ENCODE results near the gene MAPK6. TPM values are rescaled to one million over a fixed set of nuclear protein-coding genes. Genes with fewer than 3 reads are reported as not detected.

MAPK6 gene
- total RNA-seq, 5 donors from 2014 or later (not counting 1 experiment from before 2014, with no cell fraction given), result 15.1 to 35.1 (median 19.8) TPM

DNA sequence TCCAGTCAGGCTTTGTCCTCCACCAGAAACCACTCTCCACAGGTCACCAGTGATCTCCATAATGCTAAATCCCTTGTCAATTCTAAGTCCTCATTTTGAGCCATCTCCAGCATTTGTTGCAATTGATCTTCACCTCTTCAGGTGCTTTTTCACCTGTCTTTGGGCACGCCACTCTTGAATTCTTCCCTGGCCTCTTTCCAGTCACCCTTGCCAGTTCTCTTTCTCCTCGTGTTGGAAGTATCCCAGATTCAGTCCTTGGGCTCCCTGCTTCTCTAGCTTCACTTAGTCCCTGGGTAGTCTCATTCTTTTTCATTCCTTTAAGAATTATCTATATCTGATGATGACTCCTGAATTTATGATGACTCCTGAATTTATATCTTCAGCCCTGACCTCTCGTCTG is 37.5 kb downstream of the MAPK6 start:
- Mint-ChIP-seq H3K9me3 (no peaks in the 10 kb centered on the region), H3K36me3 (peaks cover 31% of the 10 kb centered on the region), H3K4me1 (no peaks in the 10 kb centered on the region), H3K27ac (no peak overlapping the region), H3K4me3 (no peak overlapping the region), H3K27me3 (no peaks in the 10 kb centered on the region)
- ChIA-PET CTCF (no interaction called here), POLR2A (no interaction called here)
- WGBS (ENCODE audit: insufficient coverage), result 100% methylated on average over 2 of the region's 3 CpGs
- H3K4me3 ChIP-seq (ENCODE audit: control insufficient read depth in 1 of 2, extremely low read depth in 1 of 2, low read length in 1 of 2), result no peak overlapping the region
- no peaks in the 10 kb centered on the region for H3K27me3 ChIP-seq (replicated peaks in 1 of 2; ENCODE audit: control insufficient read depth in 2 of 2, extremely low read depth in 1 of 2, insufficient read depth in 2 of 2, low read length in 1 of 2)
- peaks cover 0 to 57% of the 10 kb centered on the region in 2 donors for H3K36me3 ChIP-seq (ENCODE audit: control insufficient read depth in 2 of 2, extremely low read depth in 1 of 2, insufficient read depth in 1 of 2, low read length in 1 of 2)
- H3K4me1 ChIP-seq (ENCODE audit: control insufficient read depth in 1 of 2, extremely low read depth in 1 of 2, insufficient read depth in 2 of 2, low read length in 2 of 2), result no peaks in the 10 kb centered on the region
- no peak for DNase-seq
- no peak overlapping the region for H3K27ac ChIP-seq (ENCODE audit: low read length)
- no peaks in the 10 kb centered on the region for H3K9me3 ChIP-seq
- ATAC-seq (replicated peaks in 1 of 4), result no peak

DNA sequence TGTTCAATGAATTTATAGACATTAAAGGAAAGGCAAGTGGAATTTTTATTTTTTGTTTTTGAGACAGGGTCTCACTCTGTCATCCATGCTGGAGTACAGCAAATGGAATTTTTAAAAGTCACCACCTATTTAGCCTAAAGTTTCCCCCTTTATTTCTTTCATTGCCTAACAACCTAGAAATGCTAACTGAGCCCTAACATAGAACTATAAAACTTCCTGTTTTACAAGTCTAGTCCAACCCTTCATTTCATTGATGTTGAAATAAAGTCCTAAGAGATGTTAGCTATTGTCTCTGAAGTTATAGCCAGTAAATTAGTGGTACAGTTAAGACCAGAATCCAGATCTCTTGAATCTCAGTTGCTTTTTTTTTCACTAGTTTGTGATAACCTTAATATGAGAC is 39.0 kb downstream of the MAPK6 start:
- ChIA-PET POLR2A (interaction anchor here in 1 of 2 donors (0.5 to 0.6 kb wide), 2 partner anchors 9 to 61 kb away, joined by 9 to 12 read pairs; no protein-coding TSS in a partner anchor), CTCF (no interaction called here)
- no peak overlapping the region for H3K27ac ChIP-seq (ENCODE audit: low read length)
- H3K27me3 ChIP-seq (replicated peaks in 1 of 2; ENCODE audit: control insufficient read depth in 2 of 2, extremely low read depth in 1 of 2, insufficient read depth in 2 of 2, low read length in 1 of 2), result no peaks in the 10 kb centered on the region
- no peaks in the 10 kb centered on the region for H3K27me3 Mint-ChIP-seq
- H3K9me3 Mint-ChIP-seq, result no peaks in the 10 kb centered on the region
- no peak overlapping the region for H3K27ac Mint-ChIP-seq
- H3K4me3 ChIP-seq (ENCODE audit: control insufficient read depth in 1 of 2, extremely low read depth in 1 of 2, low read length in 1 of 2), result no peak overlapping the region
- no peaks in the 10 kb centered on the region for H3K4me1 Mint-ChIP-seq
- no peak overlapping the region for H3K4me3 Mint-ChIP-seq
- peaks cover 26% of the 10 kb centered on the region for H3K36me3 Mint-ChIP-seq
- no peaks in the 10 kb centered on the region for H3K9me3 ChIP-seq
- DNase-seq (no peak), ATAC-seq (replicated peaks in 1 of 4) (no peak)
- no peaks in the 10 kb centered on the region for H3K4me1 ChIP-seq (ENCODE audit: control insufficient read depth in 1 of 2, extremely low read depth in 1 of 2, insufficient read depth in 2 of 2, low read length in 2 of 2)
- H3K36me3 ChIP-seq (ENCODE audit: control insufficient read depth in 2 of 2, extremely low read depth in 1 of 2, insufficient read depth in 1 of 2, low read length in 1 of 2), result peaks cover 0 to 55% of the 10 kb centered on the region in 2 donors

DNA sequence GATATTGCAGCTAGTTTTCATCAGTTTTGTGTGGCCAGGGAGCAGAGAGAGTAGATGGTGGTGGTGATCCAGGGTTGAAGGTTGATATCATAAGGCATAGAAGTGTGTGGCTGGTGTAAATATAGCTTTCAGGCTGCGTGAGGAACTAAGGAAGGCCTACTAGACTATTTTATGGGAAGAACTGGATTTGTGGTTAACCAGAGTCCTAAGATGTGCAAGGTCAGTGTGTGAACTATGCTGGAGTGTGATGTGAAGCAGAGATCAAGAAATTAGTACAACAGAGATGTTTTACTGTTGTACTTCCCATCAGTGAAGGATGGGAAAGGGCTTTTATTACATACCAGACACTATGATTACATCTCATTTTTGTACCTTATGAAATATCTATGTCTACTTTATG is 41.5 kb downstream of the MAPK6 start:
- Histone ChIP-seq H3K9me3 (no peaks in the 10 kb centered on the region), H3K27me3 (replicated peaks in 1 of 2; ENCODE audit: control insufficient read depth in 2 of 2, extremely low read depth in 1 of 2, insufficient read depth in 2 of 2, low read length in 1 of 2) (no peaks in the 10 kb centered on the region), H3K36me3 (ENCODE audit: control insufficient read depth in 2 of 2, extremely low read depth in 1 of 2, insufficient read depth in 1 of 2, low read length in 1 of 2) (peaks cover 0 to 64% of the 10 kb centered on the region in 2 donors), H3K4me1 (ENCODE audit: control insufficient read depth in 1 of 2, extremely low read depth in 1 of 2, insufficient read depth in 2 of 2, low read length in 2 of 2) (no peaks in the 10 kb centered on the region), H3K4me3 (ENCODE audit: control insufficient read depth in 1 of 2, extremely low read depth in 1 of 2, low read length in 1 of 2) (no peak overlapping the region), H3K27ac (ENCODE audit: low read length) (no peak overlapping the region)
- Mint-ChIP-seq H3K4me1 (no peaks in the 10 kb centered on the region), H3K9me3 (no peaks in the 10 kb centered on the region), H3K27me3 (no peaks in the 10 kb centered on the region), H3K27ac (peak overlapping the region in 1 of 2 donors; percentile 35), H3K4me3 (no peak overlapping the region), H3K36me3 (peaks cover 41% of the 10 kb centered on the region)
- ChIA-PET CTCF (no interaction called here), POLR2A (no interaction called here)
- DNase-seq (no peak), ATAC-seq (replicated peaks in 1 of 4) (no peak)
- WGBS (ENCODE audit: insufficient coverage), result 89% methylated on average over 1 of the region's 1 CpG

DNA sequence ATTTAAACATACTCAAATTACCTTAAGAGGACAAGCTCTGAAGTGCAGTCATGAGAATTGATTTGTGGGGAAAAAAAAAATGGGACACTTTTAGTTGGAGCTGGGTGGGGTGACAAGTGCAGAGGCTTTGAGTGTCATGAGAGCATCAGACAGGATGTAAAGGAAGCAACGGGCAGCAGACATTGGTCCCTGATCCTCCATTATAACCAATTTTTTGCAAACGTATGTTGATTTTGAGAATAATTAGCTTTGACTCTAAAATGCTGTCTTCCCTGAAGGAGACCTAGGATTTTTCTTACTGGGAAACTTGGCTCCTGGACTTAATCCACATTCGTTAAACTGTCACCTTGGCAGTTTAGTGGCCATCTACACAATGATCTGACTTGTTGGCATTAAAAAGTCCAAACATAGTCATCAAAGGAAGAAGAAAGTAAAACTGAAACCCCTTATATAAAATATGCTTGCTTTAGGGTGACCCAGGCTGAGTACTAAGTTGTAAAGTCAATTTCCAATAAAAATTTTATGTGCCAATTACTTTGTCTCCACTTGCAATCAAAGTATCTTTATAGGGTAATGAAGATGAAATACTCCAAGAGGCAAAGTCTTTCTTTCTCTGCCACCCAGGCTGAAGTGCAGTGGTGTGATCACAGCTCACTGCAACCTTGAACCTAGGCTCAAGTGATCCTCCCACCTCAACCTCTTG is 48.0 kb downstream of the MAPK6 start:
- Histone ChIP-seq H3K27me3 (replicated peaks in 1 of 2; ENCODE audit: control insufficient read depth in 2 of 2, extremely low read depth in 1 of 2, insufficient read depth in 2 of 2, low read length in 1 of 2) (no peaks in the 10 kb centered on the region), H3K4me3 (ENCODE audit: control insufficient read depth in 1 of 2, extremely low read depth in 1 of 2, low read length in 1 of 2) (no peak overlapping the region), H3K9me3 (no peaks in the 10 kb centered on the region), H3K4me1 (ENCODE audit: control insufficient read depth in 1 of 2, extremely low read depth in 1 of 2, insufficient read depth in 2 of 2, low read length in 2 of 2) (no peaks in the 10 kb centered on the region), H3K36me3 (ENCODE audit: control insufficient read depth in 2 of 2, extremely low read depth in 1 of 2, insufficient read depth in 1 of 2, low read length in 1 of 2) (peaks cover 0 to 16% of the 10 kb centered on the region in 2 donors), H3K27ac (ENCODE audit: low read length) (no peak overlapping the region)
- no peaks in the 10 kb centered on the region for H3K9me3 Mint-ChIP-seq
- CTCF ChIA-PET, result interaction anchor here (0.6 to 0.8 kb wide), 3 partner anchors 11 to 261 kb away, joined by 3 to 5 read pairs (median 4); no protein-coding TSS in a partner anchor
- H3K4me1 Mint-ChIP-seq, result peaks cover 13 to 21% (median 14%) of the 10 kb centered on the region in 3 donors
- ATAC-seq (replicated peaks in 1 of 4) (no peak), DNase-seq (no peak)
- no peak overlapping the region for H3K4me3 Mint-ChIP-seq
- H3K27me3 Mint-ChIP-seq, result no peaks in the 10 kb centered on the region
- H3K27ac Mint-ChIP-seq, result peak overlapping the region; percentile 25 to 63
- no CpG with 5 or more reads among the region's 3 CpGs for WGBS (ENCODE audit: insufficient coverage)
- peaks cover 27% of the 10 kb centered on the region for H3K36me3 Mint-ChIP-seq
- POLR2A ChIA-PET, result interaction anchor here in 1 of 2 donors (0.6 kb wide), 1 partner anchor 95 kb away, joined by 3 read pairs; no protein-coding TSS in a partner anchor

DNA sequence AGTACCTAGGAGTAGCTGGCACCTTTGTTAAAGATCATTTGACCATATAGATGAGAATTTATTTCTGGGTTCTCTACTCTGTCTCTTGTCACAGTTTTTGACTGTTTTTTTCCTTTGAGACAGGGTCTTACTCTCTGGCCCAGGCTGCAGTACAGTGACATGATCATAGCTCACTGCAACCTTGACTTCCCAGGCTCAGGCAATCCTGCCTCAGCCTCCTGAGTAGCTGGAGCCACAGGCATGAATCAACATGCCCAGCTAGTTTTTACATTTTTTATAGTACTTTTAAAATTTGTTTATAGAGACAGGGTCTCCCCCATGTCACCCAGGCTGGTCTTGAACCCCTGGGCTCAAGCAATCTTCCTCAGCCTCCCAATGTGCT is 48.5 kb downstream of the MAPK6 start:
- Mint-ChIP-seq H3K27ac (peak overlapping the region in 1 of 2 donors; percentile 64), H3K27me3 (no peaks in the 10 kb centered on the region), H3K36me3 (peaks cover 27% of the 10 kb centered on the region), H3K9me3 (no peaks in the 10 kb centered on the region), H3K4me1 (peaks cover 13 to 21% (median 14%) of the 10 kb centered on the region in 3 donors), H3K4me3 (no peak overlapping the region)
- CTCF ChIA-PET, result interaction anchor here in 1 of 2 donors (0.6 to 0.8 kb wide), 2 partner anchors 10 to 83 kb away, joined by 3 to 5 read pairs; no protein-coding TSS in a partner anchor
- H3K27me3 ChIP-seq (replicated peaks in 1 of 2; ENCODE audit: control insufficient read depth in 2 of 2, extremely low read depth in 1 of 2, insufficient read depth in 2 of 2, low read length in 1 of 2), result no peaks in the 10 kb centered on the region
- peaks cover 0 to 13% of the 10 kb centered on the region in 2 donors for H3K36me3 ChIP-seq (ENCODE audit: control insufficient read depth in 2 of 2, extremely low read depth in 1 of 2, insufficient read depth in 1 of 2, low read length in 1 of 2)
- H3K27ac ChIP-seq (ENCODE audit: low read length), result no peak overlapping the region
- DNase-seq (no peak), ATAC-seq (replicated peaks in 1 of 4) (no peak)
- H3K9me3 ChIP-seq, result no peaks in the 10 kb centered on the region
- no peaks in the 10 kb centered on the region for H3K4me1 ChIP-seq (ENCODE audit: control insufficient read depth in 1 of 2, extremely low read depth in 1 of 2, insufficient read depth in 2 of 2, low read length in 2 of 2)
- H3K4me3 ChIP-seq (ENCODE audit: control insufficient read depth in 1 of 2, extremely low read depth in 1 of 2, low read length in 1 of 2), result no peak overlapping the region
- POLR2A ChIA-PET, result interaction anchor here in 1 of 2 donors (0.6 kb wide), 1 partner anchor 95 kb away, joined by 3 read pairs; no protein-coding TSS in a partner anchor

DNA sequence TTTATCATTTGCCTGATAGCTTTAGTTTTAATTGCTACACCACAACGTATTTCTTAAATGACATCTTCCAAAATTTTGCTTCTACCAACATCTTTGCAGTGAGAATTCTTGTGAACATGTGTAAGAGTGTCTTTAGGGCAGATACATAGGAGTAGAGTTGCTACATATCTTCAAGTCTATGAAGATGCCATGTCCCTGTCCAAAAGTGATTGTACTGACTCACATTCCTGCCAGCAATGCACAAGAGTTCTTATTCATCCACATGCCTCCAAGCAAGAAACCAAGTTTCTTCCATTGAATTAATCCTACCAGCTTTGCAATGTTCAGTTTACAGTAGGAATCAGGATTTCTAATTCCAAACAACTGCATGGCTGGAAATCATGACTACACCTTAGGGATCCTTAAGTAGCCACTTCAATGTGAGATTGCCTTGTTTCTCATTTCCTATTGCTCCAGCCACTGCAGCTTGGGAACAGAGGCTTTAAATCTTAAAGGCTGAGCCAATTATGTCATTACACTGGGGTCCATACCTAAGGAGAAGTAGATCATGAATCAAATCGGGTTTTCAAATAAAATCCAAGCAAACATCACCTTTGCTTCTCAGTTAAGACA is 49.1 kb downstream of the MAPK6 start:
- CTCF ChIA-PET, result interaction anchor here in 1 of 2 donors (0.8 kb wide), 1 partner anchor 9 kb away, joined by 3 read pairs; no protein-coding TSS in a partner anchor
- no peak for DNase-seq
- peak overlapping the region; percentile 29 to 64 for H3K27ac Mint-ChIP-seq
- no peak overlapping the region for H3K4me3 Mint-ChIP-seq
- H3K4me1 Mint-ChIP-seq, result peaks cover 13 to 21% (median 14%) of the 10 kb centered on the region in 3 donors
- Histone ChIP-seq H3K9me3 (no peaks in the 10 kb centered on the region), H3K4me3 (ENCODE audit: control insufficient read depth in 1 of 2, extremely low read depth in 1 of 2, low read length in 1 of 2) (no peak overlapping the region), H3K36me3 (ENCODE audit: control insufficient read depth in 2 of 2, extremely low read depth in 1 of 2, insufficient read depth in 1 of 2, low read length in 1 of 2) (peaks cover 0 to 8% of the 10 kb centered on the region in 2 donors), H3K27me3 (replicated peaks in 1 of 2; ENCODE audit: control insufficient read depth in 2 of 2, extremely low read depth in 1 of 2, insufficient read depth in 2 of 2, low read length in 1 of 2) (no peaks in the 10 kb centered on the region), H3K27ac (ENCODE audit: low read length) (no peak overlapping the region), H3K4me1 (ENCODE audit: control insufficient read depth in 1 of 2, extremely low read depth in 1 of 2, insufficient read depth in 2 of 2, low read length in 2 of 2) (no peaks in the 10 kb centered on the region)
- no CpG with 5 or more reads among the region's 2 CpGs for WGBS (ENCODE audit: insufficient coverage)
- no peaks in the 10 kb centered on the region for H3K9me3 Mint-ChIP-seq
- peaks cover 23% of the 10 kb centered on the region for H3K36me3 Mint-ChIP-seq
- no peaks in the 10 kb centered on the region for H3K27me3 Mint-ChIP-seq
- no peak for ATAC-seq (replicated peaks in 1 of 4)
- POLR2A ChIA-PET, result no interaction called here

Measured in T-cell (primary cell).